BE2C (cell line): ENCODE results near the gene PTPRM.

Experiments used
- DNase-seq: peaks from one replicate; pipeline ENCODE4 v3.0.0-alpha.2; 2020
- H3K27me3 ChIP-seq: fragments of 250-450 bp; sonication (Bioruptor Pico); 2 replicates; pipeline ENCODE4 v1.5.1; 2020; ENCODE audit warnings: mild to moderate bottlenecking
- H3K36me3 ChIP-seq: fragments of 250-450 bp; sonication (Bioruptor Pico); 2 replicates; pipeline ENCODE4 v1.5.1; 2020; ENCODE audit warnings: mild to moderate bottlenecking
- H3K4me1 ChIP-seq: fragments of 250-450 bp; sonication (Bioruptor Pico); 2 replicates; pipeline ENCODE4 v1.5.1; 2020
- H3K4me3 ChIP-seq: 2 replicates; pipeline ENCODE4 v1.5.1; 2011; ENCODE audit warnings: low read depth, low read length
- H3K9me3 ChIP-seq: fragments of 250-450 bp; sonication (Bioruptor Pico); 2 replicates; pipeline ENCODE4 v1.5.1; 2020
- TF ChIP-seq, protein P1 (sequence below): IDR thresholded peaks from 2 replicates; pipeline ENCODE4 v1.5.1; 2012; ENCODE audit warnings: mild to moderate bottlenecking, low read depth, low read length

Gene PTPRM

DNA sequence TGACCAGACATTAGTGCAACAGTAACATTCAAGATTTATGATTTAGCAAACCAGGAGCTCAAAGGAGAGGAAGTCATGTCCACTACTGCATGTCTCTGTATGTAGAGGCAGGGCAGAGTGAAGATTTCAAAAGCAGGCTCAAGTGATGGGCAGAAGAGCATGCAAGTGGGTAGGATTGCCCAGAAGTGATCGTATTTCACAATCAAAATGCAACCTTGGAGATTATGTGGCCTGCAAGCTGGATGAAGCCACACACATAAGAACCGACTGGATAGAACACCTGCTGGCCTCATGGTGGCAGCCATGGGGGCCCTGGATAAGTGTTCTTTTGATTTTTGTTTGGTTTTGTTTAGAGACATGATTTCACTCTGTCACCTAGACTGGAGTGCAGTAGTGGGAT, 755.4 kb downstream of the PTPRM start:
- TF ChIP-seq, protein P1, sequence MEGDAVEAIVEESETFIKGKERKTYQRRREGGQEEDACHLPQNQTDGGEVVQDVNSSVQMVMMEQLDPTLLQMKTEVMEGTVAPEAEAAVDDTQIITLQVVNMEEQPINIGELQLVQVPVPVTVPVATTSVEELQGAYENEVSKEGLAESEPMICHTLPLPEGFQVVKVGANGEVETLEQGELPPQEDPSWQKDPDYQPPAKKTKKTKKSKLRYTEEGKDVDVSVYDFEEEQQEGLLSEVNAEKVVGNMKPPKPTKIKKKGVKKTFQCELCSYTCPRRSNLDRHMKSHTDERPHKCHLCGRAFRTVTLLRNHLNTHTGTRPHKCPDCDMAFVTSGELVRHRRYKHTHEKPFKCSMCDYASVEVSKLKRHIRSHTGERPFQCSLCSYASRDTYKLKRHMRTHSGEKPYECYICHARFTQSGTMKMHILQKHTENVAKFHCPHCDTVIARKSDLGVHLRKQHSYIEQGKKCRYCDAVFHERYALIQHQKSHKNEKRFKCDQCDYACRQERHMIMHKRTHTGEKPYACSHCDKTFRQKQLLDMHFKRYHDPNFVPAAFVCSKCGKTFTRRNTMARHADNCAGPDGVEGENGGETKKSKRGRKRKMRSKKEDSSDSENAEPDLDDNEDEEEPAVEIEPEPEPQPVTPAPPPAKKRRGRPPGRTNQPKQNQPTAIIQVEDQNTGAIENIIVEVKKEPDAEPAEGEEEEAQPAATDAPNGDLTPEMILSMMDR: no peak
- H3K27me3 ChIP-seq: no peaks in the 10 kb centered on the region
- no peaks in the 10 kb centered on the region for H3K4me1 ChIP-seq
- H3K4me3 ChIP-seq: no peak overlapping the region
- H3K9me3 ChIP-seq: no peaks in the 10 kb centered on the region
- DNase-seq: no peak
- no peaks in the 10 kb centered on the region for H3K36me3 ChIP-seq

DNA sequence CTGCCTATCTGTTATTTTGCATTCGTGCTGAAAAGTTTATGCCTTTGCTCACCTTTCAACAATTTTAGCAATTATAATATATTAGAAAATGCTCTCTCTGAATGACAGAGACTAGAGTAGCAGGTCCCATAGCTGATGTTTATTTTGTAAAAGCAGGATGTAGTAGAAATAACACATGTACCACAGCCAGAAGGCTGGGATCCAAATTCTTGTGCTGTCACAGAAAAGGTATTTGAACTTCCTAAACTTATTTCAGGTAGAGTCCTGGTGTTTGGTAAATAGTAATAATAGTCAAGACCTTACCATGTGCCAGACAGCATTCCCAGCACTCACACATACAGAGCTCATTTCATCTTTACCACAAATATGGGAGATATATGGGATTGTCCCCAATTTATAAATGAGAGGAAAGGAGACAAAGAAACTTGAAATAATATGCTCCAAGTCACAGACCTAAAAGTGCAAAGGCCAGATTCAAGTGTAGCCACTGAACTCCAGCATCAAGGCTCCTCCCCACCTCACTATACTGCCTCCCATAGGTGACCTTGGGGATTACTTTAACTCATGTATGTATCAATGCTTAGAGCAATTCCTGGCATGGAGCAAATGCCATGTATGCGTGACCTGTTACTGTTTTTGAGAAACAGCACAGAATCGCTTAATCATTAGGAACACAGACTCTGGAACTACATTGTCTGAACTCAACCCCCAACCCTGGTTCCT, 757.4 kb downstream of the PTPRM start:
- no peak for DNase-seq
- no peaks in the 10 kb centered on the region for H3K9me3 ChIP-seq
- TF ChIP-seq, protein P1: 0 out of 2 replicates have a peak, but pooled peaks have one; percentile 15
- H3K36me3 ChIP-seq: no peaks in the 10 kb centered on the region
- no peaks in the 10 kb centered on the region for H3K4me1 ChIP-seq
- no peak overlapping the region for H3K4me3 ChIP-seq
- H3K27me3 ChIP-seq: no peaks in the 10 kb centered on the region

DNA sequence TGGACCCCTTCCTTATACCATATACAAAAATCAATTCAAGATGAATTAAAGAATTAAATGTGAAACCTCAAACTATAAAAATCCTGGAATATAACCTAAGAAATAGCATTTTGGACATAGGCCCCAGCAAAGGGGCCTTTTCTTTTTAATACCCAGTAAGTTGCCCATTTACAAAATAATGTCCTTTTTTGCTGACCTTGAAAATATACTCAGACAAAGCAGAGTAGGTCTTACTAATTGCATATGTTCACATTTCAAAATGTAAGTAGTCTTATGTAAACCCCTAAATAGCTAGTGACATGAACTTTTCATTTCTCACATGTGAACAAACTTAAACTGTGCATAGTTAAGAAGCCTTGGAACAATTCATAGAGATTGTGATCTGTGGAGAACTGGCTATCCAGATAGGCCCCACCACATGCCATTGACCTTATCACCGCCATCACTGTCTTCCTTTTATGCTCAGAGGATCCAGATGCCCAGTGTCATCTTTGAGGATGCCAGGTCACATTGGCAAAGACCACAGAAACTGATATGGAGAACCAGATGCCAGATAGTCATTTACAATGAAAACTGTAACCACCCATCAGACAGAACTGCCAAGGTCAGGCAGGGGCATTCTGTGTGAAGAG, 759.8 kb downstream of the PTPRM start:
- DNase-seq: no peak
- H3K36me3 ChIP-seq: no peaks in the 10 kb centered on the region
- TF ChIP-seq, protein P1: no peak
- H3K4me1 ChIP-seq: no peaks in the 10 kb centered on the region
- H3K27me3 ChIP-seq: no peaks in the 10 kb centered on the region
- H3K9me3 ChIP-seq: no peaks in the 10 kb centered on the region
- H3K4me3 ChIP-seq: no peak overlapping the region

DNA sequence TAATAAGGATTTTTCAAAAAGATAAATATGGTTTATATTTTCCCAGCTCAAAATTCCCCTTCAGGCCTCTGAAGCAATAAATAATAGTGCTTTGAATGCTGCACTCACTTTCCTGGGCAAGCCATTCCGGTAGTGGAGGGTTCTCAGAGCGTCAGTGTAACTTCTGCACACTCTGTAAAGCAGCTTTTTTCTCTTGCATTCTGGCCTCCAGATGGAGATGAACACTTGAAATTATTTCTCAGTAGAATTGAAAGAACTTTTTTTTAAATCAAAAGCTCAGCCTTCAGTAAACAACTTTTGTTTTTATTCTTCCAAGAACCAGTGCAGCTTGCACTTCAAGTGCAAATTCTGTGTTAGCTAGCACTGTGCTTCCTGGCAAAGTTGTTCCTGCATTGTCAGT, 761.0 kb downstream of the PTPRM start:
- Histone ChIP-seq H3K27me3 (no peaks in the 10 kb centered on the region), H3K9me3 (no peaks in the 10 kb centered on the region), H3K4me1 (no peaks in the 10 kb centered on the region), H3K4me3 (no peak overlapping the region), H3K36me3 (no peaks in the 10 kb centered on the region)
- DNase-seq: no peak
- TF ChIP-seq, protein P1: no peak

DNA sequence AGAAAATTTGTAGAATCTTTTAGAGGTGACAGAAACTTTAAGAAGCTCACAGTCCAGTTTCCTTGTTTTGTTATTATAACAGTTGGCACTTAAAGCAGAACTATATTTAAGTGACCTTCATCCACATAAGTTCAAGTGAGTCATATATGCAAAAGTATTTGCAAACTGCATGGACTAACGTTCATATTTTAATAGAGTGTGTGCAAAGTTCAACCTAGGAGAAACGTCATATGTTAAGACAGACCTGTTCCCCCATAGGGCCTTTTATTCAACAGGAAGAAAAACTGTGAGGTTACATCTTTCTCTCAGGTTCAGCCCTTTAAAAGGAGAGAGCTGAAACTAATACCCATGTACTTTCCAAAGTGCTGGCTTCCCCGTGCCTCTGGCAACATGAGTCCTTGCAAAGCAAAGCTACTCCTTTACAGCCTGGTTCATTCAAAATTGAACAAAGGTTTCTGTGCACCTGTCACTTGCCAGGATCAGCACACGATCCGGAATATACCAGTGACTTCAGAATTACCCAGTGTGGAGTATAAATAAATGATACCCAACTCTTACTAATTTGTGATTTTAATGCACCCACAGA, 762.2 kb downstream of the PTPRM start:
- no peaks in the 10 kb centered on the region for H3K27me3 ChIP-seq
- no peak for DNase-seq
- no peaks in the 10 kb centered on the region for H3K4me1 ChIP-seq
- no peak overlapping the region for H3K4me3 ChIP-seq
- TF ChIP-seq, protein P1: no peak
- no peaks in the 10 kb centered on the region for H3K36me3 ChIP-seq
- no peaks in the 10 kb centered on the region for H3K9me3 ChIP-seq

DNA sequence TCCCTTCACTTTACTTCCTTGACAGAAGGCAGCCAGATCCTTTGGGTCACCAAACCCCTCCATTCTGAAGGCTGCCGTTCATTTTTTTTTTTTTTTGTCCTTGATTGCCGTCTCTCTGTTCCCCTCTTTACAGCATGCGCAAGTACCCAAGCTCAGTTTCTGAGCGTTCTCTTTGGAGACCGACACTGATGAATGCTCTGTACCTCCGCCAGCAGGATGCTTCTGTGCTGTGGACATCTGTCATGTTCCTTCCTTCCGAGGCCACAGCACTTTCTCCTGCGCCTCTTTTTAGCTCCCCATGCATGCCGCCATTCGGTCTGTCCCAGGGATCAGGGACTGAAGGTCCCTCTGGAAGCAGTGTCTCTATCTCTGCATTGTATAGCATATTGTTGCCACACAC, 763.5 kb downstream of the PTPRM start:
- TF ChIP-seq, protein P1: no peak
- H3K4me1 ChIP-seq: no peaks in the 10 kb centered on the region
- no peaks in the 10 kb centered on the region for H3K27me3 ChIP-seq
- no peak overlapping the region for H3K4me3 ChIP-seq
- H3K36me3 ChIP-seq: no peaks in the 10 kb centered on the region
- no peaks in the 10 kb centered on the region for H3K9me3 ChIP-seq
- no peak for DNase-seq
